NK-92 (cell line): ENCODE data around the gene REV3L.

Experiments used
- DNase-seq: peaks from one replicate; lab custom pipeline; 2025; ENCODE audit not compliant: unreplicated experiment; lab: John Stamatoyannopoulos, UW

Gene REV3L

GRCh38 chr6:111428811-111429210 lies 54.2 kb downstream of the REV3L start:
- no peak for DNase-seq

GRCh38 chr6:111427341-111428116 lies 55.5 kb downstream of the REV3L start:
- DNase-seq = no peak

GRCh38 chr6:111423960-111424846 lies 58.8 kb downstream of the REV3L start:
- no peak for DNase-seq

- no peak for DNase-seq
Measured at GRCh38 chr6:111423055-111423633, 59.9 kb downstream of the REV3L start.

GRCh38 chr6:111418971-111419693 lies 63.9 kb downstream of the REV3L start:
- DNase-seq = no peak

GRCh38 chr6:111417946-111418345 lies 65.1 kb downstream of the REV3L start:
- no peak for DNase-seq

GRCh38 chr6:111417181-111417585 lies 65.8 kb downstream of the REV3L start:
- DNase-seq = no peak

GRCh38 chr6:111416529-111416928 lies 66.5 kb downstream of the REV3L start:
- no peak for DNase-seq

- DNase-seq = no peak
Measured at GRCh38 chr6:111414373-111414772, 68.6 kb downstream of the REV3L start.

GRCh38 chr6:111411978-111412566 lies 70.9 kb downstream of the REV3L start:
- no peak for DNase-seq

GRCh38 chr6:111411046-111411445 lies 72.0 kb downstream of the REV3L start:
- DNase-seq = no peak

GRCh38 chr6:111410371-111410770 lies 72.6 kb downstream of the REV3L start:
- no peak for DNase-seq

- no peak for DNase-seq
Measured at GRCh38 chr6:111409430-111409829, 73.6 kb downstream of the REV3L start.

- no peak for DNase-seq
Measured at GRCh38 chr6:111407686-111408085, 75.3 kb downstream of the REV3L start.

GRCh38 chr6:111406200-111406721 lies 76.8 kb downstream of the REV3L start:
- DNase-seq = no peak

- no peak for DNase-seq
Measured at GRCh38 chr6:111403388-111403787, 79.6 kb downstream of the REV3L start.

GRCh38 chr6:111399626-111400025 lies 83.4 kb downstream of the REV3L start:
- no peak for DNase-seq

GRCh38 chr6:111388681-111389080 lies 94.3 kb downstream of the REV3L start:
- no peak for DNase-seq

- no peak for DNase-seq
Measured at GRCh38 chr6:111382476-111383294, 100.3 kb downstream of the REV3L start.

GRCh38 chr6:111381728-111382127 lies 101.3 kb downstream of the REV3L start:
- no peak for DNase-seq
